Measurements from ENCODE around the gene CBLN1.

Gene CBLN1

GRCh38 chr16:49281843-49282642 is 405 bp upstream of the CBLN1 start:
- no peaks in the 10 kb centered on the region for H3K36me3 Mint-ChIP-seq
- H3K27ac Mint-ChIP-seq: no peak overlapping the region
- peaks cover 47% of the 10 kb centered on the region for H3K27me3 Mint-ChIP-seq
- H3K4me1 Mint-ChIP-seq: peaks cover 20% of the 10 kb centered on the region
- no peaks in the 10 kb centered on the region for H3K9me3 Mint-ChIP-seq
- H3K4me3 Mint-ChIP-seq: peak overlapping the region; percentile 80

DNA sequence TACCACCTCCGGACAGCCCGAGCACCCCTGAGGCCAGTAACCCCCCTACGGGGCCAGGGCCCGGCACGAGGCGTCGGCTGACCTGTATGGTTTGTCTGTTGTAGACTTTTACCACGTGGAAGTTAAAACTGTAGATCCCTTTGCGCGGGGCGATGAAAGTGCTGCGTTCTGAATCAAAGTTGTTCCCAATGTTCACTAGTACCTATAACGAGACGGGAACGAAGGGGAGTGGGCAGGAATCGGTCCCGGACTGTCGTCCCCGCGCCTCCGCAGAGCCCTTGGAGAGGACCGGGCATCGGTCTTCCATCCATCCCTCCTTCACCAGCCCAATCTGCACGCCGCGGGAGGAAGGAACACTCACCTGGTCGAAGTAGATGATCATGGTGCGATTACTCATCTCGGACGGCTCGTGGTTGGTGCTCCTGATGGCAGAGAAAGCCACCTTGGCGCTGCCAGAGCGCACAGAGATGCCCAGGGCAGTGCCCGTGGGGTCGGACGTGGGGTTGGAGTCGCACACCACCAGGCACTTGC is 732 bp downstream of the CBLN1 start:
- peaks cover 48% of the 10 kb centered on the region for H3K27me3 Mint-ChIP-seq
- H3K4me3 Mint-ChIP-seq: peak overlapping the region; percentile 63
- no peaks in the 10 kb centered on the region for H3K9me3 Mint-ChIP-seq
- peaks cover 20% of the 10 kb centered on the region for H3K4me1 Mint-ChIP-seq
- H3K36me3 Mint-ChIP-seq: no peaks in the 10 kb centered on the region
- no peak overlapping the region for H3K27ac Mint-ChIP-seq

DNA sequence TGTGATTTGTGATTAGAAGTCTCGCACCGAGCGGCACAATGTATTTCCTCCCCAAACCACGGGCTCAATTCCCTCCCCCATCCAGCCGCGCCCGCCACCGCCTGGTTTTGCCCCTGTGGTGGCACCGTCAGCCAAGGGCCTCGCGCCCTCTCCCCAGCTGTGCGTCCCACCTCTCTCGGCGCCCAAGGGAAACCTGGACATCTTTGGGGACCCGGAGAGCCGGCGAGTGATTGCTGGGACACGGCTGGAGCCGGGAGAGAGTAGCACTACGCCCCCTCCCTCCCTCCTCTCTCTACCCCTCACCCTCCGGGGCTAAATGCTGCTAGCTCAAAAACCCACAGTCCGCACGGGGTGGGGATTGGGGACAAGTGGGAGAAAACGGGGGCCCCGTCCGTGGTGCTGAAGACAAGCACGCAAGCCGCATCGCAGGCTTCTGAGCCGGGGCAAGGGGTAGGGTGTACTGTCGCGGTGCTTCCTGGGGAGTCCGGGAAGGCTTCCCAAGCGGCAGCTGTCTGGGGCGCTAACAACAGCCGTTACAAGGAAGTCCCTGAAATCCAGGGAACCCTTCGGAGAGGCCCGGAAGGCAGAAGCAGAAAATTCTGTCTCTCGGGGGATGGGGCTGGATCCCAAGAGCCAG is 1.4 kb downstream of the CBLN1 start:
- Mint-ChIP-seq H3K27me3 (peaks cover 54% of the 10 kb centered on the region), H3K27ac (no peak overlapping the region), H3K4me1 (peaks cover 20% of the 10 kb centered on the region), H3K4me3 (no peak overlapping the region), H3K36me3 (no peaks in the 10 kb centered on the region), H3K9me3 (no peaks in the 10 kb centered on the region)

DNA sequence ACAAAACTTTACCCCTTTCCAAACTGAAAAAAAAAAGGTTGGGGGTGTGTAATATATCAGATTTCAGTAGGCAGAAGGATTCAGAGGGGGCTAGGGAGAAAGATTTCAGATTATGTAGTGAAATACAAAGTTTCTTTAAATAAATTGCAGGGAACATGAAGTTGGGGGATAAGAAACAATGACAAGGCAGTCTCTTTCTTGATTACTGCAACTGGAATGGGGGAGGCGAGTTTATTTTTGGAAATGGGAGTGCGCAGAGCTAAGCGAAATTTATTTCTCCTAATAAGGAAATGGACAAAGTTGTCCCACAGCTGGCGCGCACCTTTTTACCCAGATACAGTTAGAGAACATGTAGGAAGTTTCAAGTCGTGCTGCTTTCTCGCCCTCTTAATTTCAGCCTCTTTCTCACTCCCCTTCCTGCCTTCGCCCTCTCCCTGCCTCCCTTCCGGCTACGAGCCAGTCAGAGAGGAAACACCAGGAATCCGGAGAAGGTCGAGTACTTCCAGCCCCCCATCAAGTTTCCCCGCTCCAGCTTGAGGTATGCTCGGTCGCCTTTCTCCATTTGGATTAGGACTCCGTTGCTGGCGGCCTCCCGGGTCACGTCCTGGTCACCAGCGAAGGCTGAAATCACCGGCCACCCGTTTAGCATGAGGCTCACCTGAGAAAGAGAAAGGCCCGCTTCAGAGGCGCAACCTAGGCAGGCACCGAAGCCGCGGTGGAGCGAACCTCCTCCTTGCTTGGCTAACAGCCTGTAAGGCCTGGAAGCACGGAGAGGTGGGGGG is 2.5 kb downstream of the CBLN1 start:
- Mint-ChIP-seq H3K36me3 (no peaks in the 10 kb centered on the region), H3K27me3 (peaks cover 54% of the 10 kb centered on the region), H3K9me3 (no peaks in the 10 kb centered on the region), H3K4me1 (peaks cover 20% of the 10 kb centered on the region), H3K27ac (no peak overlapping the region), H3K4me3 (no peak overlapping the region)

DNA sequence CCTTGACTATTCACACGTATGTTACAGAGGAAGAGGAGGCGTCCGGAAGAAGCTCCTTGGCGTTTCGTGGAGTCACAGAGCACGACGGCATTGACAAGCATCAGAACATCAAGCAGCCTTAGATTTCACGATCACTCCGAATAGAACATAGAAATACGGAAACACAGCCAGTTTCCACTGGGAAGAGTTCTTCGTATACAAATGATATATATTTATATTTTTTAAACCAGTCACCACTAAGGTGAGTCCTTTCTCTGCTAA is 3.1 kb downstream of the CBLN1 start:
- Mint-ChIP-seq H3K36me3 (no peaks in the 10 kb centered on the region), H3K27me3 (peaks cover 53% of the 10 kb centered on the region), H3K4me3 (no peak overlapping the region), H3K27ac (no peak overlapping the region), H3K4me1 (peaks cover 20% of the 10 kb centered on the region), H3K9me3 (no peaks in the 10 kb centered on the region)

GRCh38 chr16:49277766-49278566 is 3.7 kb downstream of the CBLN1 start:
- Mint-ChIP-seq H3K4me1 (peaks cover 20% of the 10 kb centered on the region), H3K27ac (no peak overlapping the region), H3K9me3 (no peaks in the 10 kb centered on the region), H3K36me3 (no peaks in the 10 kb centered on the region), H3K27me3 (peaks cover 55% of the 10 kb centered on the region), H3K4me3 (no peak overlapping the region)

- H3K27me3 Mint-ChIP-seq: peaks cover 52% of the 10 kb centered on the region
These were observed 4.3 kb downstream of the CBLN1 start for GRCh38 chr16:49277386-49277742.

GRCh38 chr16:49276646-49277385 is 4.8 kb downstream of the CBLN1 start:
- no peak overlapping the region for H3K4me3 Mint-ChIP-seq
- peaks cover 52% of the 10 kb centered on the region for H3K27me3 Mint-ChIP-seq
- H3K27ac Mint-ChIP-seq: no peak overlapping the region
- peaks cover 15% of the 10 kb centered on the region for H3K4me1 Mint-ChIP-seq
- H3K36me3 Mint-ChIP-seq: no peaks in the 10 kb centered on the region
- no peaks in the 10 kb centered on the region for H3K9me3 Mint-ChIP-seq

More at GRCh38 chr16:49277386-49277742, 4.3 kb downstream of the CBLN1 start:
- H3K4me3 Mint-ChIP-seq: no peak overlapping the region
- peaks cover 15% of the 10 kb centered on the region for H3K4me1 Mint-ChIP-seq
- H3K36me3 Mint-ChIP-seq: no peaks in the 10 kb centered on the region
- no peak overlapping the region for H3K27ac Mint-ChIP-seq
- no peaks in the 10 kb centered on the region for H3K9me3 Mint-ChIP-seq

- Mint-ChIP-seq H3K27me3 (peaks cover 49% of the 10 kb centered on the region), H3K4me1 (peaks cover 13% of the 10 kb centered on the region), H3K9me3 (no peaks in the 10 kb centered on the region), H3K4me3 (no peak overlapping the region), H3K36me3 (no peaks in the 10 kb centered on the region), H3K27ac (no peak overlapping the region)
These were observed 5.8 kb downstream of the CBLN1 start for GRCh38 chr16:49275870-49276269.

- Mint-ChIP-seq H3K4me3 (no peak overlapping the region), H3K9me3 (no peaks in the 10 kb centered on the region), H3K4me1 (peaks cover 12% of the 10 kb centered on the region), H3K36me3 (no peaks in the 10 kb centered on the region), H3K27ac (no peak overlapping the region), H3K27me3 (peaks cover 49% of the 10 kb centered on the region)
These were observed 6.4 kb downstream of the CBLN1 start for GRCh38 chr16:49275050-49275730.

DNA sequence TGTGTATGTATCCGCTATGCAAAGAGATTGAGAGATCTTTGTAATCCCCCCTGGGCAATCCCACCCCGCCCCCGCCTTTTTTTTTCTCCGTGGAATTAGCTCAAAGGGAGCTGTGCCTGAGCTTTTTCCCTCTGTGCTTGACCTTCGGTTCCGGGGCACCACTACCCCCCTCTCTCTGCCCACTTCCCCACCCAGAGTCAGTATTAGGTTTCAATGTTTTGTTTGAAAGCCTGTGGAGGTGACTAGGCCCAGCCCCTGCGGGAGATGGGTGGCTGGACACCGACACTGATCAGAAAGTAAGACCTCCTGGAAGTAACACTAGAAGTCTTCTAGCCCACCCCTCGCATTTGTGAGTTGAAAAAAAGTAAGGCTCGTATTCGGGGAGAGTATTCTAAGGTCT is 7.0 kb downstream of the CBLN1 start:
- Mint-ChIP-seq H3K36me3 (no peaks in the 10 kb centered on the region), H3K27me3 (peaks cover 46% of the 10 kb centered on the region), H3K9me3 (no peaks in the 10 kb centered on the region), H3K4me3 (no peak overlapping the region), H3K4me1 (peaks cover 12% of the 10 kb centered on the region), H3K27ac (no peak overlapping the region)

DNA sequence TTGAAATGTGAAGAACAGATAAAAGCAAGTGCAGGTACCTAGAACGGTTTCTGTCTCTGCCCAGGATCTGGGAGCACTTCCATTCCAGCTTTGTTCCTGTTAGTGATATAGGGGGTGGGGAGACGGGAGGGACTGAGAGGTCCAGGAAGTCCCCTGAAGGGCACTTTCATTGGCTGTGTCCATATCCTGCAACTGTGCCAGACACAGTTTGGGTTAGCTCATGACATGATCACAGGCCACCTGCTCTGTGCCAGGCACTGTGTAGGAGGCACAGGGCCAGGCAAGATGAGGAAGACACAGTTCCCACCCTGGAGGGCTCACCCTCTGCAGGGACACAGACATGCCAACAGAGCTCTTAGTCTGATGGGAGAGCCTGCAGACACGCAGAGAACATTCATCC is 7.9 kb downstream of the CBLN1 start:
- H3K4me3 Mint-ChIP-seq: no peak overlapping the region
- no peaks in the 10 kb centered on the region for H3K9me3 Mint-ChIP-seq
- H3K4me1 Mint-ChIP-seq: peaks cover 9% of the 10 kb centered on the region
- H3K36me3 Mint-ChIP-seq: no peaks in the 10 kb centered on the region
- H3K27me3 Mint-ChIP-seq: peaks cover 40% of the 10 kb centered on the region
- H3K27ac Mint-ChIP-seq: no peak overlapping the region

- Mint-ChIP-seq H3K9me3 (no peaks in the 10 kb centered on the region), H3K4me3 (no peak overlapping the region), H3K27me3 (peaks cover 27% of the 10 kb centered on the region), H3K27ac (no peak overlapping the region), H3K36me3 (no peaks in the 10 kb centered on the region), H3K4me1 (no peaks in the 10 kb centered on the region)
These were observed 10.3 kb downstream of the CBLN1 start for GRCh38 chr16:49271363-49271762.

DNA sequence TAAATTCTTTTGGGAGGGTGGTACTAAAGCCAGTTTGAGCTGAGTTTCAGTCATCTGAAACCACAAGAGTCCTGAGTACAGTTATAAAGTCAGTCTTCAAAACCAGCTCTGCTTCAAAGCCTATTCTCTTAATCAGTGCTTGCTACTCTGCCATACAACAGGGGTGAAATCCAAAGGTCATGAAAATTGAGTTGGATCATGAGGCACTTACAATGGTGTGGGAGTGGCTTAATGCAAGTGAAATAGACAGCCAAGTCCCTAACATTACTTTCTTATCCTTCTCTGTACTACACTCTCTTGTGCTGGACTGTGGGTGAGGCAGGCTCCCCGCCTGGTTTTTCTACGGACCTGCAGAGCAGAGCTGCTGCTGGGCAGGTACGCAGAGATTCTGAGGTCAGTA is 12.4 kb downstream of the CBLN1 start:
- peaks cover 13% of the 10 kb centered on the region for H3K27me3 Mint-ChIP-seq
- no peaks in the 10 kb centered on the region for H3K4me1 Mint-ChIP-seq
- no peak overlapping the region for H3K27ac Mint-ChIP-seq
- H3K36me3 Mint-ChIP-seq: no peaks in the 10 kb centered on the region
- H3K9me3 Mint-ChIP-seq: no peaks in the 10 kb centered on the region
- no peak overlapping the region for H3K4me3 Mint-ChIP-seq

All from activated naive CD4-positive, alpha-beta T cell treated with anti-CD3 and anti-CD28 coated beads, Interleukin-2, amount 50 U/mL, for 24 hours (primary cell).